Liver (tissue), 9 donors: ENCODE results near the gene FRMD7. TPM values are rescaled to one million over a fixed set of nuclear protein-coding genes. Genes with fewer than 3 reads are reported as not detected.

ENCODE experiments used
- DNase-seq: peaks from one replicate; pipeline ENCODE4 v3.0.0-alpha.2; 2017; ENCODE audit warnings: low spot score
- H3K27ac ChIP-seq, 2 donors: one replicate each; pipeline ENCODE4 v1.7.0; 2013; ENCODE audit warnings: inconsistent platforms in 2 of 2, low read length in 2 of 2, control low read depth in 1 of 2, low read depth in 1 of 2, mild to moderate bottlenecking in 1 of 2
- H3K27me3 ChIP-seq, 4 donors: one replicate each; pipeline versions ENCODE4 v1.6.1 to v1.7.0; 2013; ENCODE audit warnings: low read length in 3 of 4, inconsistent platforms in 1 of 4, mild to moderate bottlenecking in 1 of 4, moderate library complexity in 1 of 4; ENCODE audit not compliant: control insufficient read depth in 4 of 4, insufficient read depth in 4 of 4
- H3K36me3 ChIP-seq, 4 donors: one replicate each; pipeline versions ENCODE4 v1.6.1 to v1.7.0; 2013; ENCODE audit warnings: low read length in 3 of 4, mild to moderate bottlenecking in 3 of 4, low read depth in 1 of 4, moderate library complexity in 1 of 4; ENCODE audit not compliant: control insufficient read depth in 4 of 4, insufficient read depth in 3 of 4
- H3K4me1 ChIP-seq, 4 donors: one replicate each; pipeline versions ENCODE4 v1.6.1 to v1.7.0; 2013; ENCODE audit warnings: low read length in 3 of 4, mild to moderate bottlenecking in 3 of 4, moderate library complexity in 1 of 4; ENCODE audit not compliant: control insufficient read depth in 4 of 4, insufficient read depth in 4 of 4
- H3K4me3 ChIP-seq, 3 donors: one replicate each; pipeline versions ENCODE4 v1.6.1 to v1.7.0; 2013; ENCODE audit warnings: low read length in 3 of 3, control low read depth in 1 of 3, low read depth in 1 of 3, mild to moderate bottlenecking in 1 of 3
- H3K9ac ChIP-seq, 2 donors: one replicate each; pipeline ENCODE4 v1.7.0; 2013; ENCODE audit warnings: low read length in 2 of 2, mild to moderate bottlenecking in 2 of 2, moderate library complexity in 2 of 2, control low read depth in 1 of 2, low read depth in 1 of 2
- H3K9me3 ChIP-seq, 4 donors: one replicate each; pipeline versions ENCODE4 v1.6.1 to v1.7.0; 2013; ENCODE audit warnings: low read length in 3 of 4; ENCODE audit not compliant: control insufficient read depth in 4 of 4
- FOXA1 ChIP-seq: IDR thresholded peaks from 2 replicates; pipeline ENCODE4 v1.6.1; 2016; ENCODE audit warnings: antibody characterized with exemption
- FOXA2 ChIP-seq: IDR thresholded peaks from 2 replicates; pipeline ENCODE4 v1.6.1; 2016; ENCODE audit warnings: antibody characterized with exemption
- GABPA ChIP-seq, 2 donors: IDR thresholded peaks in 1 of 2; conservative IDR thresholded peaks in 1 of 2; 2 replicates each; pipeline ENCODE4 v1.6.1; 2016; ENCODE audit warnings: antibody characterized with exemption in 2 of 2, mild to moderate bottlenecking in 1 of 2, moderate library complexity in 1 of 2
- HNF4A ChIP-seq, 2 donors: conservative IDR thresholded peaks; 2 replicates each; pipeline ENCODE4 v1.6.1; 2016; ENCODE audit warnings: antibody characterized with exemption in 2 of 2, mild to moderate bottlenecking in 2 of 2
- JUND ChIP-seq, 2 donors: IDR thresholded peaks; 2 replicates each; pipeline ENCODE4 v1.6.1; 2016; ENCODE audit warnings: antibody characterized with exemption in 2 of 2
- NR2F2 ChIP-seq: IDR thresholded peaks from 2 replicates; pipeline ENCODE4 v1.6.1; 2016; ENCODE audit warnings: antibody characterized with exemption
- RAD21 ChIP-seq, 2 donors: IDR thresholded peaks; 2 replicates each; pipeline ENCODE4 v1.6.1; 2016; ENCODE audit warnings: antibody characterized with exemption in 2 of 2, mild to moderate bottlenecking in 2 of 2
- WGBS: extraction: QIAGEN DNeasy Blood & Tissue Kit; methylation state at CpG from one replicate; pipeline ENCODE4 v1.1.7; 2013; 5-methylcytosine and 5-hydroxymethylcytosine counted together
- polyA plus RNA-seq, 2 donors: library from polyadenylated mRNA; stranded (reverse) in 1 of 2; unstranded in 1 of 2; fragments of 200-250 nt in 1 of 2; fragments of >200 nt in 1 of 2; fragmentation: Nextera tagmentation in 1 of 2; extraction: Ambion mirVana in 1 of 2; gene quantifications; one replicate each; pipeline versions ENCODE4 v1.2.1 to v1.2.3, GENCODE V29; 2013 to 2015
- total RNA-seq, 2 donors: library from RNA; depleted of rRNA; stranded (reverse); fragments of >200 nt; gene quantifications; one replicate each; pipeline ENCODE4 v1.2.3, GENCODE V29; 2014
- TF ChIP-seq, protein P1 (sequence below): fragments of 150-350 bp; IDR thresholded peaks from 2 replicates; pipeline ENCODE4 v1.5.1; 2017; ENCODE audit warnings: improper control_type of control experiment, low read depth, low read length; ENCODE audit not compliant: missing input control
- TF ChIP-seq, protein P2 (sequence below): IDR thresholded peaks from 2 replicates; pipeline ENCODE4 v1.6.1; 2016; ENCODE audit warnings: antibody characterized with exemption
- TF ChIP-seq, protein P3 (sequence below): IDR thresholded peaks from 2 replicates; pipeline ENCODE4 v1.6.1; 2016; ENCODE audit warnings: antibody characterized with exemption
- TF ChIP-seq, protein P4 (sequence below): IDR thresholded peaks from 2 replicates; pipeline ENCODE4 v1.6.1; 2016; ENCODE audit warnings: antibody characterized with exemption, mild to moderate bottlenecking
- donor health status: healthy.
- donor health status: healthy.
- donor health status: healthy.
- donor health status: healthy.
- donor health status: healthy.

FRMD7 gene
- total and polyA plus RNA-seq, 4 donors, result 0.03 to 0.14 (median 0.08) TPM; not detected in 1

DNA sequence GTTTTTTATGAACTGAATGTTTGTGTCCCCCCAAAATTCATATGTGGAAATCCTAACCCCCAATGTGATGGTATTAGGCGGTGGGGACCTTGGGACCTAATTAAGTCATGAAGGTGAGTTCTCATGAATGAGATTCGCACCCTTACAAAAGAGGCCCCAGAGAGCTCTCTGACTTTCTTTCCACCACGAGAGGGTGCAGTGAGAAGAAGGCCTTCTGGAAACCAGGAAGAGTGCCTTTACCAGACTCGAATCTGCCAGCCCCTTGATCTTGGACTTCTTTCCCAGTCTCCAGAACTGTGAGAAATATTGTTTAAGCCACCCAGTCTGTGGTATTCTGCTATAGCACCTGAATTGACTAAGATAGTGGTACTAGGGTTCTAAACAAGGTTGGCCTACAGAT is 64.0 kb downstream of the FRMD7 start (continued):
- TF ChIP-seq, protein P1, sequence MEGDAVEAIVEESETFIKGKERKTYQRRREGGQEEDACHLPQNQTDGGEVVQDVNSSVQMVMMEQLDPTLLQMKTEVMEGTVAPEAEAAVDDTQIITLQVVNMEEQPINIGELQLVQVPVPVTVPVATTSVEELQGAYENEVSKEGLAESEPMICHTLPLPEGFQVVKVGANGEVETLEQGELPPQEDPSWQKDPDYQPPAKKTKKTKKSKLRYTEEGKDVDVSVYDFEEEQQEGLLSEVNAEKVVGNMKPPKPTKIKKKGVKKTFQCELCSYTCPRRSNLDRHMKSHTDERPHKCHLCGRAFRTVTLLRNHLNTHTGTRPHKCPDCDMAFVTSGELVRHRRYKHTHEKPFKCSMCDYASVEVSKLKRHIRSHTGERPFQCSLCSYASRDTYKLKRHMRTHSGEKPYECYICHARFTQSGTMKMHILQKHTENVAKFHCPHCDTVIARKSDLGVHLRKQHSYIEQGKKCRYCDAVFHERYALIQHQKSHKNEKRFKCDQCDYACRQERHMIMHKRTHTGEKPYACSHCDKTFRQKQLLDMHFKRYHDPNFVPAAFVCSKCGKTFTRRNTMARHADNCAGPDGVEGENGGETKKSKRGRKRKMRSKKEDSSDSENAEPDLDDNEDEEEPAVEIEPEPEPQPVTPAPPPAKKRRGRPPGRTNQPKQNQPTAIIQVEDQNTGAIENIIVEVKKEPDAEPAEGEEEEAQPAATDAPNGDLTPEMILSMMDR, result no peak
- TF ChIP-seq FOXA1, result no peak

DNA sequence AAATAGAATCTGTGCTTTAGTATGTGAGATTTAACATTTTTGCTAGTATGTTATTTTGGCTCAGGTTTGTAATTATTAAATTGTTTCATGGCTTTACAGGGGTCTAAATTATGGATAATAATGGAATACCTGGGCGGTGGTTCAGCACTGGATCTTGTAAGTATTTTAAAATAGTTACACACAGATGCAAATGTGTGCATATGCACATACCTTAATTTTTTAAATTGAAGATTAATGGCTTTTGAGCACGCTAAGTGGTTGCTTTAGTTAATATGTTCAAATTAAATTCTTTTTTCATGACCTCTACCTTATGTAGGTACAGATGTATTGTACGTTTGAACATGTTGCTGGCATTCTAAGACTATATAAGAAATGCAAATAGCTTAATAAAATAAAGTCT is 64.5 kb downstream of the FRMD7 start:
- H3K36me3 ChIP-seq, result no peaks in the 10 kb centered on the region
- WGBS, result 99% methylated on average over 3 of the region's 3 CpGs
- no peak overlapping the region for H3K9ac ChIP-seq
- H3K27me3 ChIP-seq, result no peaks in the 10 kb centered on the region
- no peak overlapping the region for H3K4me3 ChIP-seq
- H3K4me1 ChIP-seq, result no peaks in the 10 kb centered on the region
- TF ChIP-seq, protein P2, sequence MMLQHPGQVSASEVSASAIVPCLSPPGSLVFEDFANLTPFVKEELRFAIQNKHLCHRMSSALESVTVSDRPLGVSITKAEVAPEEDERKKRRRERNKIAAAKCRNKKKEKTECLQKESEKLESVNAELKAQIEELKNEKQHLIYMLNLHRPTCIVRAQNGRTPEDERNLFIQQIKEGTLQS, result no peak
- TF ChIP-seq, protein P1, result no peak
- no peak for TF ChIP-seq HNF4A (conservative IDR thresholded peaks at IDR 0.05)
- TF ChIP-seq, protein P3, sequence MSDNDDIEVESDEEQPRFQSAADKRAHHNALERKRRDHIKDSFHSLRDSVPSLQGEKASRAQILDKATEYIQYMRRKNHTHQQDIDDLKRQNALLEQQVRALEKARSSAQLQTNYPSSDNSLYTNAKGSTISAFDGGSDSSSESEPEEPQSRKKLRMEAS, result no peak
- TF ChIP-seq RAD21 (IDR thresholded peaks at IDR 0.05), result no peak
- TF ChIP-seq GABPA (IDR thresholded peaks at IDR 0.05 in 1 of 2, conservative IDR thresholded peaks at IDR 0.05 in 1 of 2), result no peak
- TF ChIP-seq FOXA2, result no peak
- TF ChIP-seq NR2F2, result no peak
- TF ChIP-seq, protein P4, sequence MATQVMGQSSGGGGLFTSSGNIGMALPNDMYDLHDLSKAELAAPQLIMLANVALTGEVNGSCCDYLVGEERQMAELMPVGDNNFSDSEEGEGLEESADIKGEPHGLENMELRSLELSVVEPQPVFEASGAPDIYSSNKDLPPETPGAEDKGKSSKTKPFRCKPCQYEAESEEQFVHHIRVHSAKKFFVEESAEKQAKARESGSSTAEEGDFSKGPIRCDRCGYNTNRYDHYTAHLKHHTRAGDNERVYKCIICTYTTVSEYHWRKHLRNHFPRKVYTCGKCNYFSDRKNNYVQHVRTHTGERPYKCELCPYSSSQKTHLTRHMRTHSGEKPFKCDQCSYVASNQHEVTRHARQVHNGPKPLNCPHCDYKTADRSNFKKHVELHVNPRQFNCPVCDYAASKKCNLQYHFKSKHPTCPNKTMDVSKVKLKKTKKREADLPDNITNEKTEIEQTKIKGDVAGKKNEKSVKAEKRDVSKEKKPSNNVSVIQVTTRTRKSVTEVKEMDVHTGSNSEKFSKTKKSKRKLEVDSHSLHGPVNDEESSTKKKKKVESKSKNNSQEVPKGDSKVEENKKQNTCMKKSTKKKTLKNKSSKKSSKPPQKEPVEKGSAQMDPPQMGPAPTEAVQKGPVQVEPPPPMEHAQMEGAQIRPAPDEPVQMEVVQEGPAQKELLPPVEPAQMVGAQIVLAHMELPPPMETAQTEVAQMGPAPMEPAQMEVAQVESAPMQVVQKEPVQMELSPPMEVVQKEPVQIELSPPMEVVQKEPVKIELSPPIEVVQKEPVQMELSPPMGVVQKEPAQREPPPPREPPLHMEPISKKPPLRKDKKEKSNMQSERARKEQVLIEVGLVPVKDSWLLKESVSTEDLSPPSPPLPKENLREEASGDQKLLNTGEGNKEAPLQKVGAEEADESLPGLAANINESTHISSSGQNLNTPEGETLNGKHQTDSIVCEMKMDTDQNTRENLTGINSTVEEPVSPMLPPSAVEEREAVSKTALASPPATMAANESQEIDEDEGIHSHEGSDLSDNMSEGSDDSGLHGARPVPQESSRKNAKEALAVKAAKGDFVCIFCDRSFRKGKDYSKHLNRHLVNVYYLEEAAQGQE, result no peak
- DNase-seq, result no peak
- no peaks in the 10 kb centered on the region for H3K9me3 ChIP-seq
- H3K27ac ChIP-seq, result no peak overlapping the region

DNA sequence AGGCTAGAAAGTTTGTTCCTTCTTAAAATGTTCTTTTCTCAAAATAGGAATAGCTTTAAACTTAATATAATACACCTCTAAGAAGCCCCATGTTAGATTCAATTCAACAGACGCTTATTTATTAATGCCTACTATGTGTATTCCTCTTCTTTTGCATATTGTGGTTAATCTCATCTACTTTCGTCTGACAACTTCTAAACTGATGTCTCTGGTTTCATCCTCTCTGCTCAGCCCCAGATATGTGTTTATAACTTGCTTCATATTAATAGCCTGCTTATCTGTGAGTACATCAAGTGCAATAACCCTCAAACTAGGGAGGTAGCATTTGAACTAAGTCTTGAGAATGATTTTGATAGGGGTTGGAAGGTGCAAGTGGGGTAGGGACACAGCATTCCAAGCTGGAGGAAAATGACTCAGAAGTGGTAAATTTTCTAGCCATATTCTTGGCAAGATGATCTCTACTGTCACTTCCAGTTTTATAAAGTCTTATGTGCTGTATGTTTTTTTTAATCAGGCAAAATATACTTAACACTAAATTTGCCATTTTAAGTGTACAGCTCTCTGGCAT is 67.8 kb downstream of the FRMD7 start:
- no peak overlapping the region for H3K9ac ChIP-seq
- no peak for TF ChIP-seq JUND (IDR thresholded peaks at IDR 0.05)
- no peak for DNase-seq
- H3K4me3 ChIP-seq, result no peak overlapping the region
- H3K36me3 ChIP-seq, result no peaks in the 10 kb centered on the region
- no peaks in the 10 kb centered on the region for H3K4me1 ChIP-seq
- no peak overlapping the region for H3K27ac ChIP-seq
- H3K9me3 ChIP-seq, result no peaks in the 10 kb centered on the region
- WGBS, result 90% methylated on average over 2 of the region's 2 CpGs
- H3K27me3 ChIP-seq, result no peaks in the 10 kb centered on the region
